DMS114 treated with DMSO at 0.1 percent for 48 hours (cell line): ENCODE results near the gene PACS1.

Source experiments
- DNase-seq: peaks from one replicate; lab custom pipeline; 2025; ENCODE audit not compliant: unreplicated experiment; lab: John Stamatoyannopoulos, UW

PACS1 gene

GRCh38 chr11:66219846-66220565 lies 149.9 kb downstream of the PACS1 start:
- no peak for DNase-seq

GRCh38 chr11:66220566-66220935 lies 150.5 kb downstream of the PACS1 start:
- no peak for DNase-seq

DNA sequence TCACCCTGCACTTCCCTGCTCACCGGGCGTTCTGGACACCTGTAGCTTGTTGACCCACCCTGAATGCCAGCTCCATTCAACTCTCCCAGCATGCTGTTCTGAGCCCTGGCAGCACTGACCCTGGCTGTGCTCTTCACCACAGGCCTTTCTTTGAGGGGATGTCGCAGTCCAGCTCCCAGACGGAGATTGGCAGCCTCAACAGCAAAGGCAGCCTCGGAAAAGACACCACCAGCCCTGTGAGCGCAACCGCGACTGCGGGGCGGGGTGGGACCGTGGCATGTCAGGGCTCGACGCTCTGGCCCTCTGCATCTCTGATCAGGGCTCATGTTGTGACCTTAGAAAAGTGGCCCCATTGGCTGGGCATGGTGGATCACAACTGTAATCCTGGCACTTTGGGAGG lies 150.9 kb downstream of the PACS1 start:
- DNase-seq, result no peak

- DNase-seq, result no peak
These were observed 151.7 kb downstream of the PACS1 start for GRCh38 chr11:66221726-66222236.

DNA sequence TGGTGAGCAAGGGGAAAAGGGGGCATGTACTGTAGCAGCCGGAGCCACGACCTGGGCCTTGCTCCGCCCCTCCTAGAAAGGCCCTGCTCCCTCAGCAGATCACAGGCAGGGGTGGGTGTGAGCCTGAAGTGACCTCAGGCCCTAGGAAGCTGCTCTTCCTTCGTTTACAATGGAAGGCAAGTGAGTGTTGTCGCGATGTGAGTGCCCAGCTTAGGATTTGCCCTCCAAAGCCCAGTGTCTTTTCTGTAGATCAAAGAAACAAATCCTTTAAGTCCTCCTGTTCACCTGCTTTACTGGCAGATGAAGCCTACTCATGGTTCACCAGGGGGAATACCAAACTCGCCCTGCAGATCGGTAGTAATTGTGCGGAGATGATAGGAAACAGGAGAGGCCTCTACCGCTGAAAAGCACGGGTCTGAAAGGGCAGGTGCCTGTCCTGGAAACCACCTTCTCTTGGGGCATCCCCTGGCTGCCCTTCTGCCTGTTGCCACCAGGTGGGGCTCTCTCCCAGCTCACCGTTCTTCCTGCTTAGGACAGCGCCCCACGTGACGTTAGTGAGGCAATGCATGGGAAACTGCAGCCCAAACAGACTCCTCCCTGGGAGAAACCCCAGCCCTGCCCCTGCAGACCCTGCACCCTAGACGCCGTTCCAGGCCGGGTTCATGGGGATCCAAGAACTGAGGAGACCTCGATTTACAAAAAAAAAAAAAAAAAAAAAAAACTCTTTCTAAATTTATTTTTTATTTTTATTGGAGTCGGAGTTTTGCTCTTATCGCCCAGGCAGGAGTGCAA lies 152.5 kb downstream of the PACS1 start:
- peak; percentile 86 for DNase-seq

DNA sequence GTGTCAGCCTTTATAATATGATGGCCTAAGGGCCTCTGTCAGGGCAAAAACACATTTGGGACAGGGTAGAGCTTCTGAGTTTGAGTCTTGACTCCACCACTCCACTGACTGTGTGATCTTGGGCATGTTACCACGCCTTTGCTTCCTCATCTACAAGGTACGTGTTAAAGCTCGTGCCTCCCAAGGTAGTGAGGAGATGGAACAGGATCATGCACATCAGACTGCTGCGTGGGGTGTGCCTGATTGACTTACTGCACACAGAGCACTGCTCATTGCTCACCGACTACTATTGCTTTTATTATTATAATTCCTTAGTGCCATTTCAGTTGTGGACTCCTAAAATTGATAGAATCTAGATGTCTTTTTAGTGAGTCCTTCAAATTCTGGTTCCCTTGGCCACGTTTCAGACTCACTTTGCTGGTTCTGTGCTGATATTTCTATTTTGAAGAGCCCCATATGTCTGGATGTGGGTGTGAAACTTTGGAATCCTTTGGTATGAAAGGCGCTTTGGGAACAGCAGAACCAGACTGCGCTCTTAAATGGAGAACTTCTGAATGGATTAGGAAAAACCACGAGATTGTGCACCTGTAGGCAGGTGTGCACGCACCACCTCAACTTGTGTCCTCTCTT lies 154.3 kb downstream of the PACS1 start:
- DNase-seq, result no peak

- DNase-seq, result no peak
These were observed 155.0 kb downstream of the PACS1 start for GRCh38 chr11:66225066-66225465.

- DNase-seq, result no peak
These were observed 156.0 kb downstream of the PACS1 start for GRCh38 chr11:66226101-66226500.

GRCh38 chr11:66227700-66228099 lies 157.6 kb downstream of the PACS1 start:
- DNase-seq, result no peak

DNA sequence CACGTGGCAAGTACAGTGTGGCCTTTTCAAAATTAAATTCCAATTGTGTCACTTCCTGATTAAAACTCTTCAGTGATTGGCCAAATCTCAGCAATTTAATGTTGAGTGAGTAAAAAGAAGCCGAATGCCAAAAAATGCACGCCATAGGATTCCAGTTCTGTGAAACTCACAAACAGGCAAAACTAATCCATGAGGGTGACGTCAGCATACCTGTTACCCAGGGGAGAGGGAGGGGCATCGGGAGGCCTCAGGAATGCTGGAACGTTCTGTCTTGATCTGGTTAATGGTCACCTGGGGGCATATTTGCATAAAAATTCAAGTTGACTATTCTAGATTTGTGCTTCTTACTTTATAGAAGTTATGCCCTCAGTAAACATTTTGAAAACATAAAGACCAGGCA lies 158.4 kb downstream of the PACS1 start:
- DNase-seq, result no peak

- DNase-seq, result no peak
These were observed 160.1 kb downstream of the PACS1 start for GRCh38 chr11:66230156-66230555.

DNA sequence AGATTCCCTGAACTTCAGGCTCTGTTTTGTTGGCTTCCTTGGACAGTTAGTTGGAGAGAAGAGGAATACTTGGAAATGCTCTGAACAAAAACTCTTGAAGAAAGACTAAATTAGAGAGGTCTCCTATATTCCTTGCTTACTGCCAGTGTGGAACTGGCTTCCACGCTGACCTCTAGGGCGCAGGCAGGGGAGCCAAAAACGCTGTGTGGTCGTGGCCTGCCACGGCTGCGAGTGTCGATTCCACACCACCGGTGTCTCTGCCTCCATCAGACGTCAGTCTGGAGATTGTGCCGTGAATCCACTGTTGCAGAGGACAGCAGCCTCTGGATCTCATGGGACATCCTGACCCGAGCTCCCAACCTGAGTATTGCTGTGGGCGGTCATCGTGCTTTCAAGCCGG lies 160.9 kb downstream of the PACS1 start:
- no peak for DNase-seq

DNA sequence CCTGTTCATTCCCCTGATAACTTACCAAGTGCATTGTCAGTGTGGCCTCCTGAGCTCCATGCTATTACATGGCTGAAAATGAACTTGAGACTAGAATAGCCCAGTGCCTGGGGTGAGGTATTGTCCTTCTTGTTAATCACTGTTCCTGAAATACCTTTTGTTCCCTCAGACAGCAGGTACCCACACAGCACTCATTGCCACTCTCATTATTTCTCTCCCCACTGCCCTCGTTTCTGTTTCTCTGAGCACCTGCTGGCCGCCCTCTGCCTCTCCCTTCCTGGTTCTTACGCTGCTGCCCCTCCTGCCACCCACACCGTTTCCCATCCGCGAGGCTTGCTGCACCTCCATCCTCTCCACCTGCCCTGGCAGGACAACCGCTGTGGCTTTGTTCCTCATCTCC lies 161.5 kb downstream of the PACS1 start:
- no peak for DNase-seq

DNA sequence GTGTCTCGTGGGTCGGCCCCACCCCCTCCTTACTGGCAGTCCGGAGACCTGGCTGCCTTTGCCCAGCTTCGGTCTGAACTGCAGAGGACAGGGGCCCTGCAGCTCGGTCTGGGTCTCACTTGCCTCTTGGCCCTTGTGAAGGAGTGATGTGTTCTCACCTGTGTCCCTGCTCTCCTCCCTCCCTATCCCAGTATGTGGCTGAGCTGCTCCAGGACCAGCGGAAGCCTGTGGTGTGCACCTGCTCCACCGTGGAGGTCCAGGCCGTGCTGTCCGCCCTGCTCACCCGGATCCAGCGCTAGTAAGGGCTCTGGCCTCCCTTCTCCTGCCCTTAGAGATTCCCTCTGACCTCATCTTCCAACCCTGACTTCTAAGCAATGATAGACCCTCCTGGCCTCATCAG lies 162.7 kb downstream of the PACS1 start:
- DNase-seq, result no peak

DNA sequence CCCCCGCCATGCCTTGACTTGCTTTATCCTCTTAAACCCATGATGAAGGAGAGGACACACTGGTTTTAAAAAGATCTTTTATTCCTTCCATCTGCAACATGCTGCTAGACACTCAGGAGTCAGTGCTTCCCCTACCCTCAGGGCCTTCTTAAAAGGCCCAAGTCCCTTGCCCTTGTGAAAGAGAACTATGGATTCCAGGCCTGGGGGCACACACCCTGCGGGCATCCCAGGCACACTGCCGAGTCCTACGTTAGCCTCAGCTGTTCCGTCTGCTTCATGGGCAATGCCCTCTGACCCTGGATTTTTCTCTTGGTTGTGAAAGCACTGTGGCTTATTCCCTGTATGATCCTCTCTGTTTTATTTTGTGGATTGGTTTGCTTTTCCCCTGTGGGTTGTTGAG lies 163.2 kb downstream of the PACS1 start:
- DNase-seq, result no peak

DNA sequence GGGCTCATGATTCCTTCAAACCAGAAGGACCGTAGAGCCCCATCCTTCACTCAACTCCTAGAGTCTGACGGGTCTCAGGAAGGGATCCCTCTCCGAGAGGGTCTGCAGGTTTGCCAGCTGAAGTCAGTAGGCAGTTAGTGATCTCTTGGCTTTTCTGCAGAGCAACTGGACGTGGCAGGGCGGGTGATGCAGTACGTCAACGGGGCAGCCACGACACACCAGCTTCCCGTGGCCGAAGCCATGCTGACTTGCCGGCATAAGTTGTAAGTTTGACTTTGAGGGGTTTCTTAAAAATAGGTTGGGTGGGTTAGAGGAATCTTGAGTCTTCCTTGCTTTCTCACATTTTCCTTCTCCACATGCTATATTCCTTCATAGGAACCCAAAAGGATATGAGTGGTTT lies 165.1 kb downstream of the PACS1 start:
- no peak for DNase-seq

DNA sequence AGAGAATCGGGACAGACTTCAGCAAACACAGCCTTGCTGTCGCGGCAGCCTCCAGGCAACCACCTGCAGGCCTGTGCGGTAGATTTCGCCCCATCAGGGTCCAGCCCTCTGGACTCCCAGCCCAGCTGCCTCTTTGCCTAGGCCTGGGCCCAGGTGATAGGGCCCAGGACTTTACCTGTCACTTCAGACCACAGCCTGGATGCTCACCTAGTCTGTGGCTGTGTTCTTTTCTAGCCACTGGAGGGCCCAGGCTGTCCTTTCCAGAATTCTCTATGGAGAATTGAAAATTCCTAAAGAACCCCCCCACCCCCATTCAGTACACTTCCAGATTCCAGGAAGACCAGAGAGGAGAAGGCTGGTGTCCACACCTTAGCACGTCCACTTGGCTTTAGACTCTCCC lies 167.8 kb downstream of the PACS1 start:
- DNase-seq, result no peak

DNA sequence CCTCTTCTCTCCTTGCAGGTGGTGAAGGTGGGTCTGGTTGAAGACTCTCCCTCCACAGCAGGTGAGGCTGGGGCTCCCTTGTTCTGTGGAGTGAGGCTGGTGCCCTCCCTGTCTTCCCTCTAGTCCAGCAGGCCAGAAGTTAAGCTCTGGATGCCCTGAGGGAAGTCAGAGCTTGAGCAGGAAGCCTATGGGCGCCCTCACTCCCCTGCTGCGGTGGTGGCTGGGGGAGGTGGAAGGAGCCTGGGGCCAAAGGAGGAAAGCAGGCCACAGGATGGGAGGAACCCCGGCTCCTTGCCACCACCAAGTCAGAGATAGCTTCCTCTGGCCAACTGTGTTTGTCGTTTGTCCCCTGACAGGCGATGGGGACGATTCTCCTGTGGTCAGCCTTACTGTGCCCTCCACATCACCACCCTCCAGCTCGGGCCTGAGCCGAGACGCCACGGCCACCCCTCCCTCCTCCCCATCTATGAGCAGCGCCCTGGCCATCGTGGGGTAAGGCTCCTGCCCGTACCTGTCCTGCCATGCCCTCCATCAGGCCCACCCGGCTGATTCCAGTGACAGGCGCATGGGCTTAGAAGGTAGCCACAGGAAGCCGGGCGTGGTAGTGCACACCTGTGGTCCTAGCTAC lies 168.8 kb downstream of the PACS1 start:
- no peak for DNase-seq

- no peak for DNase-seq
These were observed 169.4 kb downstream of the PACS1 start for GRCh38 chr11:66239511-66239910.

GRCh38 chr11:66239998-66240780 lies 170.1 kb downstream of the PACS1 start:
- no peak for DNase-seq

DNA sequence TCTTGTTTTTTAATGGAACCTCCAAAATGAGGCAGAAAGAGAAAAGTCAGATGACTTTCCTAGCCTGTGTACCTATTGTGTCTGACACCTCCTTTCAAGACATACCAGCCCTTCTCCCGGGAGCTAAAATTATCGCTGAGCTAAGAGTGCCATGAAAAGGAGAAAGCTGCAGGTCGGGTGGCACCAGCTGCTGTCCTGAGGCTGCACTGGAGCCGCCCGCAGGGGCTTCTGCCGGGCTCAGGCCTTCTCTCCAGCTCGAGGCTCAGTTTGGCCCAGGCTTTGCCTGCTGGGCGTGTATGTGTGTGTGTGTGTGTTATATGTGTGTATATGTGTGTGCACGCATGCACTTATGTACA lies 170.7 kb downstream of the PACS1 start:
- no peak for DNase-seq
